NCI-H1105 treated with DMSO at 0.1 percent for 48 hours (cell line): ENCODE measurements around the gene FUBP3.
"Not testable (repeated sequence)": the region's sequence is repeated elsewhere in the genome, so short reads cannot be mapped to it uniquely, and the experiment has no call there.

Source experiments
- DNase-seq: peaks from one replicate; lab custom pipeline; 2025; lab: John Stamatoyannopoulos, UW

FUBP3 gene

GRCh38 chr9:130556396-130557076 is 22.8 kb upstream of the FUBP3 start:
- DNase-seq, result no peak

GRCh38 chr9:130557077-130557468 is 22.3 kb upstream of the FUBP3 start:
- DNase-seq, result no peak

- DNase-seq, result peak; percentile 44
These were observed 18.3 kb upstream of the FUBP3 start for GRCh38 chr9:130561056-130561455.

GRCh38 chr9:130562525-130562924 is 16.9 kb upstream of the FUBP3 start:
- DNase-seq, result not testable (repeated sequence)

- DNase-seq, result no peak
These were observed 15.6 kb upstream of the FUBP3 start for GRCh38 chr9:130563797-130564196.

GRCh38 chr9:130565792-130566191 is 13.6 kb upstream of the FUBP3 start:
- no peak for DNase-seq

- DNase-seq, result no peak
These were observed 9.2 kb upstream of the FUBP3 start for GRCh38 chr9:130570208-130570607.

GRCh38 chr9:130575514-130575913 is 3.9 kb upstream of the FUBP3 start:
- no peak for DNase-seq

GRCh38 chr9:130576176-130576575 is 3.2 kb upstream of the FUBP3 start:
- DNase-seq, result no peak

GRCh38 chr9:130579738-130580463 is 524 bp downstream of the FUBP3 start:
- no peak for DNase-seq

GRCh38 chr9:130581766-130582165 is 2.4 kb downstream of the FUBP3 start:
- no peak for DNase-seq

- DNase-seq, result no peak
These were observed 3.9 kb downstream of the FUBP3 start for GRCh38 chr9:130583271-130583670.

GRCh38 chr9:130587921-130588320 is 8.5 kb downstream of the FUBP3 start:
- DNase-seq, result no peak

- DNase-seq, result no peak
These were observed 9.0 kb downstream of the FUBP3 start for GRCh38 chr9:130588416-130588815.

- no peak for DNase-seq
These were observed 10.4 kb downstream of the FUBP3 start for GRCh38 chr9:130589754-130590153.

- DNase-seq, result no peak
These were observed 10.9 kb downstream of the FUBP3 start for GRCh38 chr9:130590305-130590704.

- DNase-seq, result no peak
These were observed 13.6 kb downstream of the FUBP3 start for GRCh38 chr9:130593020-130593419.

GRCh38 chr9:130597228-130597627 is 17.9 kb downstream of the FUBP3 start:
- DNase-seq, result no peak

GRCh38 chr9:130598188-130598587 is 18.8 kb downstream of the FUBP3 start:
- DNase-seq, result no peak

GRCh38 chr9:130599625-130600024 is 20.2 kb downstream of the FUBP3 start:
- no peak for DNase-seq

- peak; percentile 19 for DNase-seq
These were observed 21.7 kb downstream of the FUBP3 start for GRCh38 chr9:130601100-130601499.

- no peak for DNase-seq
These were observed 24.9 kb downstream of the FUBP3 start for GRCh38 chr9:130604295-130604694.

- no peak for DNase-seq
These were observed 27.7 kb downstream of the FUBP3 start for GRCh38 chr9:130606887-130607600.
